Activated CD4-positive, CD25-positive, alpha-beta regulatory T cell treated with anti-CD3 and anti-CD28 coated beads, Interleukin-2, amount 50 U/mL, for 16 hours (primary cell): Measurements from ENCODE around the gene IKZF1.

Experiments
- DNase-seq: peaks from one replicate; pipeline ENCODE4 v3.0.0-alpha.2; 2020; ENCODE audit warnings: low read depth, low spot score

IKZF1 gene

DNA sequence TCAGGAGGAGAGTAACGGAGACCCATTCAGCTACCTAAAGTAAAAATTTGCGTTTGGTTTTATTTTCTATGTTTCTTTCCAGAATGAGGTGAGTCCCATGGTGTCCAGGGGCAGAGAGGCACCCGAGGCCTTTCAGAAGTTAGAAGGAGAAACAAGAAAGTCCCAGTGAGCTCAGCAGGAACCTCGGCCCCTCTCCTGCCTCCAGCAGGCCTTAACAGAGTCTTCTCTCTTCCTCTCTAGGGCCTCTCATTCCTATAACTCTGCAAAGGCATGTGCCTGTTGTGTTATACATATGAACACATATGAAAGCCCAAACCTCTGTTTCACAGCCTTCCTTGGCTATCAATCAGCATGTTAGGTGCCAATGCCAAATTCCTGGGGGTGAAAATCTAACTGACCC lies 20.8 kb upstream of the IKZF1 start:
- no peak for DNase-seq

DNA sequence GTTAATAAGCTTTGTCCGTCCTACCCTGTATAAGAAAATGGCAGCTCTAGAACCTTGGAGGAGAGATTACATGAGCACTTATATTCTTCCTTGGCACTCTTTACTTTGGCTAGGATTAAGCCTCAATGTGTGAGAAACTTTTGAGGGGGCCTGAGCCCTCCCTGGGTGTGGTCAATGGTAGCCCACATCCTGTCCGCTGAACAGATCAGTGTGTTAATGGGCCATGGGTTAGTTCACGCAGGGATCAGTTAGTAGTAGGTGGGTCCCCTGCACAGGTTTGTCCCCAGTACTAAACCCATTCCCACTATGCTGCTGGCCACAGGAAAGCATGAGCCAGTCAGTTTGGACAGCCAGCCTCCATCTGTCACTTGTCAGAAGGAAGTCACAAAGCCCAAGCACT lies 20.2 kb upstream of the IKZF1 start:
- DNase-seq = no peak

DNA sequence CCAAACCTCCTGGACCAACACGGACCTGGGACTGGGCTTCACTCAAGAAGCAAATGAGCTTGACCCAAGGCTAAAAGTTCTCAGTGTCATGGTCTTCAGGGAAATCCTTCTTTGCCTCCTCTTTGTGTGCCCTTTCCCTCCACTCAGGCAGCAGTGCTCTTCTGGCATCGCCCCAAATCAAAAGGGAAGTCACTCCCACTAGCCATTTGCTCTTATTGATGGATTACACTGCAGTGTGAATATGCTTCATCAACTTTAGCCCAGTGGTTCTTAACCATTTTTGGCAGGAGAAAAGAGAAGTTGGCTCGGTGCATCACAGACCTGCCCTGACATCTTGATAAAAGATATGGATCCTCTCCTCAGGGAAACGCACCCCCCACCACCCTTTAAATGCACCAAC lies 19.2 kb upstream of the IKZF1 start:
- no peak for DNase-seq

DNA sequence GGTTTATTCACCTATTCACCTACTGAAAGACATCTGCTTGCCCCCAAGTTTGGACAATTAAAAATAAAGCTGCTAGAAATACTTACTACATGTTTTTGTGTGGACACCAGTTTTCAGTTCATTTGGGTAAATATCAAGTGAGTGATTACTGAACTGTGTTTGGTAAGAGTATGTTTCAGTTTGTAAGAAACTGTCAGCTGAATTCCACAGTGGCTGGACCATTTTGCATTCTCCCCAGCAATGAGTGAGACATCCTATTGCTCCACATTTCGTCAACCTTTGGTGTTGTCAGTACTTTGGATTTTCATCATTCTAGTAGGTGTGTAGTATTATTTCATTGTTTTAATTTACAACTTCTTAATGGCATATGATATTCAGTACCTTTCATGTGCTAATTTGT lies 17.4 kb upstream of the IKZF1 start:
- no peak for DNase-seq

DNA sequence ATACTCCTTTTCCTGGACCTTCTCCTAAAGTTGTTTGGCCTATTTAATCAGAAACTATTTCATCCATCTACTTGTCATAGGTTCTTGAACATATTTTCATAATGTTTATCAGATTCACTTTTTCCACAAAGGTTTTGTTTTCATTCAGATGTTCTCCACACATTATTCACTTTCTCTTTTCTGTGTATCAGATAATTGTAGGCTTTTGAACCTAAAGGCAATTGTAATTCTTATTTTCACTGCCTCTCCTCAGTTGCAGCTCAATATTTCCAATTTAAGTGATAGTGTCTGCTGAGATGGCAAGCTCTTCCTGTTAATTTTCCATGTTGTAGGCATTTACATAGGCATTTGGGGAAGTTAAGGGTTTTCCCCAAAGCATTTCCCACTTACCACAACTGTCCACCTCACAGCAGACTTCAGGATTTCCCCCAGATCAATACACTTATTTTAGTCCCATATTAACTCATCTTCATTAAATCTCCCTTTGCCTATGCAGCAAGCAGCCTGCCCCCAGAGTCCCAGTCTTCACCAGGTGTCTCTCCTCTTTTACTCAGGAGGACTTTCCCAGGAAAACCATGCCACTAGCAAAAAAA lies 12.3 kb upstream of the IKZF1 start:
- DNase-seq = no peak

DNA sequence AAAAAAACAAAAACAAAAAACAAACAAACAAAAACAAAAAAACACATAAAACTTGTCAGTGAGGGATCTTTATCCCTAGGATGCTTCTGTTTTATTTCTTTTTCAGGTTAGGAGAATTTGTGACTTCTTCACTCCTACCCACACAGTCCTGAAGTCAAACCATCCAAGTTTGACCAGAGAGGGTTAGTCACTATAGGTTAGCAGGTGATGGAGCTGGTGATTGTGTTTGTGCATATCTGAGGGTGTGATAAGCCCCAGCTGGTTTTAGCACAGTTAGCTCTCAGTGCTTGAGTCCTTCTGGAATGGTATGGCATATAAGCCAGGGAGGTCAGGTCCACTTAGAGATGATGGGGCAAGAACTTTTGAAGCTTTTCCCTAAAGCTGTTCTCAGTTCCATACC lies 11.8 kb upstream of the IKZF1 start:
- DNase-seq = no peak

DNA sequence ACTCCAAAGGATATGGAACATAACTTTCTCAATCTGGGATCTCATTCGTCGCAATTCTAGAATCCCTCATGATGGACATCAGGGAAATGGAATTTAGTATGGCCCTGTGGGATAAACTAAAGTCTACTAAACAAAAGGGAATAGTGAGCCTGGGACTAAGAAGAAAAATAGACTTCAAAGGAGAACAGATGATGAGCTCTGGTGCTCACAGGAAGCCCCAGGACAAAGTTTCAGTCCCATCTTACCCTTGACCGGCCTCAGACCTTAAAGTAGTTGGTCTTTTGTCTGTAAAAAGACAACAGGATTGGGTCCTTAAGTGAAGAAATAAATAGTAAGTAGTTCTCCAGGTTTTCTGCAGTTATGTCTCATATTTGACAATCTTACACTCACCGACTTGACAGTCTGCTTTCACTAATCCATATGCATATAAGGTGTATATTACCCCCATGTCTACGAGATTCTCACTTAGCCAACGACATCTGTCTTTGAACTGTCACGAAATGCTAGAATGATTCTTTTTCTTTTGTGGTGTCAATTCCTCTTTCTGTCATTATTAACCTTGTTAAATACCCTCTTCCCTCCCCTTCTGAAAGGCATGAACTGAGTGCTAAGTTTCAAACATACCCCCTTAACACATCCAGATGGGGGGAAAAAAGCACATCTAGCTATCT lies 10.9 kb upstream of the IKZF1 start:
- no peak for DNase-seq

DNA sequence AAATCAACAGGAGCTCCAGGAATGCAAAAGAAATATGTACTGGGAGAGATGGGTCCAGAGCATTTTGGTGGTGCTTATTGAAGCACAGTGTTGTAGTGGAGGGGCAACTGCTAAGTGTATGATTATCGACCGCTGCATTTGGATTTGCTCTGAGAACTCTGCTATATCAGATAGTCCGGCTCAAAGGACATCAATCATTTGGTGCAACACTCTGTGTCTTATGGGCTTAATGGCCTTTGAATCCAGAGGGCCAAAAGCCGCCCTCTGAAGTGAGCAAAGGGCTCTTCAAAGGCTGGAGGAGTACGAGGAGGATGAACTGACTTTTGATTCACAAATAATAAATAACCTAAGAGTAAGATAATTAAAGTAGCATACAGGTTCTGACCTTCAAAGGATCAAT lies 9.4 kb upstream of the IKZF1 start:
- no peak for DNase-seq

DNA sequence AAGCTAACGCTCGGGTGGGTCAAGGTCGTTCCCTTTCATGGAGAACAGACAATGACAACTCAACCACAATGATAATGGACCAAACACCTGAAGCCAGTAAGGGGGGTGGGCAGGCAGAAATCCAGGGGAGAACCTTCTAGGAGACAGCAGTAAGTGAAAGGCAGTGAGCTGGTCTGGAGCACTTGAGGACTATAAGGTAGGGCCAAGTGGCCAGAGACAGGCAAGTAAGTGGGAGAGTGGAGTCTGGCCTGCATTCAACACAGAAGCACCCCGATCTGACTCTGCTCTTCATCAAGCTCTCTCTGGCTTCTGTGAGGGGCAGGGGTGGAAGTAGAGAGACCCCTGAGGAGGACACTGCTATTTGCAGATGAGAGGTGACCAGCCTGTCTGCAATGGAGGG lies 7.7 kb upstream of the IKZF1 start:
- DNase-seq = no peak

DNA sequence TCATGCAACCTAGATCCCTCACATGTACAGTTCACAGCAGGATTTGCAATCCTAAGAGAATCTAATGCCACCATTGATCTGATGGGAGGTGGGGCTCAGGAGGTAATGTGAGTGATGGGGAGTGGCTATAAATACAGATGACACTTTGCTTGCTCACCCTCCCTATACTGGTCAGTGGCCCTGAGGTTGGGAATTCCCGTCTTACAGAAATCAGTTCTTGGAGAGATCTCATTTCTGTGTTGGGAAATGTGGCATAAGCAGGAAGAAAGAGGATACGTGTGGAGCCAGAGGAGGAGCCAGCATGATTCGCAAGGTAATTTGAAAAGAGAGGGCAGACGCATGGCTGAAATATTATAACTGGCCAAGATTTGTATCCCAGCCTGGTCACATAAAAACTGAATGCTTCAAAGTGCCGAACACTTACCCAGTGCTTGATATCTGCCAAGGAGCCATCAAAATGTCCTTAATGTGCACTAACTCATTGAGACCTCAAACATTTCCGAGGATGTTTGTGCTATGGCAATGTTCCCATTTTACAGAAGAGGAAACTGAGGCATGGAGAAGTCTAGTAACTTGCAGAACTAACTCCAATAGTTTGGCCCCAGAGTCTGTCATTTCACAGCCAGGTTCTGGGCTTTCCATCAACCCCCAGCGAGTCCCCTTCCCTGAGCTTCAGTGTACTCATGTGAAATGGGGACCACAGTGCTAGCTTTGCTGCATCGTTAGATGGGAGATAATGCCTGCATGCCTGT lies 5.5 kb upstream of the IKZF1 start:
- no peak for DNase-seq

DNA sequence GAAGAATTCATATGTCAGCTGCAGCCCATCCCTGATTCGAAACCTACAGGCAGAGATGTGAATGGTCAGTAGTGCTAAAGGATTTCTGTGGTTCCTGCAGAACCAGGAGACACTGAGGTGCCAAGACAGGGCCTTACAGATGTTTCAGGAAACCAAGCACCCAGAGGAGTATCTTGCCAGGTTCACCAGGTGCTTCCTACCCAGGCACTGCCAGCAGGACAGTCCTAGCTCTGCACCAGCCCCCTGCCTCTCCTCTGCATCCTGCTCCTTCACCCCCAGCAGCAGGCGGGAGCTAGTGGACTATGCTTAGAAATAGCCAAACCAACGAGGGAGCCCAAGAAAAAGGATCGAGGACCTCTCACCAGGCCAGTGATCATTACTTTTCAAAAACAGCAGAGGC lies 4.2 kb upstream of the IKZF1 start:
- DNase-seq = no peak

DNA sequence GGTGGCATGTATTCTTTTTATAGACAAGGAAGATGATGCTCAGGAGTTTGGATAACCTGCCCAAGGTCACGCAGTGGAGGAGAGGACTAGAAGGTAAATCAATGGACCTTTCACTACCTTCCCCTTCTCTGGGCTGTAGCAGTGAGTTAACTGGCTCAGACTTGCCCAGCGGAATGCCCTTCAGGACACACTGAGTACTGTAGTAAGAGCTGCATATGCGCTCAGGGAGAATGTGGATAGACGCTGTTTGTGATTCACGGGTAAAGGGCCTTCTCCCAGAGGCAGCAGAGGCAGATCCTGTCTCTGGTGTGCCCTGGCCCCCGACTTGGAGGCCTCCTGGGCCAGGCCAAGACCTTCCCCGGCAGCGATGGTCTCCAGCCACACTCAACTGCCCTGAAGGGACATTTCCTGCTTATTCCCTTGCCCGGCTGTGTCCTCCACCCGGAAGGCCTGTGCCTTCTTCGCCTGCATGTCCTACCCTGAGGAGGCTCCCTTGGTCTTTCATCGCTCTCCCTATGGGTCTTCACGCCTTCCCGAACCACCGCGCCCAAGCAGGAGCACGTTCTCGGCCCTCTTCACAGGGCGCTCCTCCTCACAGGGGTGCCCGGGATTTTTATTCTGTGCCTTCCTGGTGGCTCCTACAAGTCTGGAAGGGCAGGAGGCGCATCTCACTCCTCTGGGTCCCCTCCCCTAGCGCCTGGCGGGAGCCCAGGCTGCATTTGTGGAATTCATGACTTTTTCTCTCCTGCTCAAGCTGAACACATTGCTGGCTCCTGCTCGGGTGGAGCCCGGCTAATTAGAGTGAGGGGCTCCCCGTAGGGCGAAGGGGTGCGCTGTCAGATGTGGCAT lies 1.8 kb upstream of the IKZF1 start:
- no peak for DNase-seq

DNA sequence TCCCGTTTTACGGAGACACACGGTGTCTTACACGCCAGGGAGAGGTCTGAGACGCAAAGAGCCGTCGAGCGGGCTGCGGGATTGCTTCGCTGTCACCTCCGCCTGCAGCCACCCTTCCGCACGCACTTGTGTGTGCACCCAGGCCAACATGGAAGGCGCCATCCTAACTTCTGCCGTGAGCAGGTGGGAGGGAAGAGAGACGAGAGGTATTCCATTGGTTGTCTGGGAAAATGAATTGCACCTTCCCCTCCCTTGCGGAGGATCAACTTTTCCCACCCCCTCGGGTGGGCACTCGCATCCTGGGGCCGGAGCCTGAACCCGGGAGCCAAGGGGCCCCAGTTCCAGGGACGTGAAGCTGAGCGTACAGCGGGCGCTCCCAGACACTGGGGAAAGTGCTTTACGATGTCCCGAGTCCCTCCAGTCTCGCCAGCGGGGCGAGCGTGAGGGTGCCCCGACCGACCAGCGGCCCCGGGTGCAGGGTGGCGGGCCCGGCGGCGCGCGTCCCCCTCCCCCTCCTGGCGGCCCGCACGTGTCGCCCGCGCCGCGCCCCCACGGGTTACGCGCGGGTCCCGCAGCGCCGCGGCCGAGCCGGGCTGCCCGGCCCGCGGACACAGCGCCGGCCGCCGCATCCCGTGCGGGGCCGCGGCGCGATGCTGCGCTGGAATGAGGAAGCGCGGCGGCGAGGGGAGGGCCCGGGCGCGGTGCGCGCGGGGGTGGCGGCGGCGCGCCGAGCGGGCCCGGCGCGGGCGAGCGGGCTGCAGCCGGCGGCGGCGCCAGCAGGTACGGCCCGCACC lies 984 bp upstream of the IKZF1 start:
- no peak for DNase-seq

DNA sequence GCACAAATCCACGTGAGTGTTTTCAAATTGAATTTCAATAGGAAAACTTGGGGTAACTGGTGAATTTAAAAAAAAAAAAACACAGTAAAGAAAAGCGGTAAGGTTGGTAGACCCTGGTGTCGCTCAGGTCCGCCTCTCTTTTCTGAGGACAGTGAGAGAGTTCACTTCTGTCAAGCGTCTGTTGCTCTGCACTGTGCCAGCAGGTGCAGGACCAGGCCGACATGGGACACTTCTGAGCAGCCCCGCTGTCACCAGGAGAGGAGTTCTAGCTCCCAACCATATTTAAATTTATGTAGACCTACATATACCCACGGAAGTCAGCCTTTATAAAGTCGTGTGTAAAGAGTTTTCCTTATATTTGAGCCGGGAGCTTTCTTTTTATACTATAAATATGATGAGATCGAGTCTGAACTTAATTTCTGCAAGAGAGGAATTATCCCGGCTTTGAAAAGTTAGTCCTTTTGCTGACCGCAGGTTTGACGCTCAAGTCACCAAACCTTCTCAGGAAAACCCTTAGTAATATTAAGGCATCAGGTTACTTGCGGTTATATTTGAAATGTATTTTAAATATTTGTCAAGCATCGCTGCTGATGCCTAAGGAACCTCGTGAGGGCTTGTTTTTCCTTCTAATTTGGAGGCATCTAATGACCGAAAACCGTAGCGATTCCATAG lies 531 bp downstream of the IKZF1 start:
- no peak for DNase-seq

DNA sequence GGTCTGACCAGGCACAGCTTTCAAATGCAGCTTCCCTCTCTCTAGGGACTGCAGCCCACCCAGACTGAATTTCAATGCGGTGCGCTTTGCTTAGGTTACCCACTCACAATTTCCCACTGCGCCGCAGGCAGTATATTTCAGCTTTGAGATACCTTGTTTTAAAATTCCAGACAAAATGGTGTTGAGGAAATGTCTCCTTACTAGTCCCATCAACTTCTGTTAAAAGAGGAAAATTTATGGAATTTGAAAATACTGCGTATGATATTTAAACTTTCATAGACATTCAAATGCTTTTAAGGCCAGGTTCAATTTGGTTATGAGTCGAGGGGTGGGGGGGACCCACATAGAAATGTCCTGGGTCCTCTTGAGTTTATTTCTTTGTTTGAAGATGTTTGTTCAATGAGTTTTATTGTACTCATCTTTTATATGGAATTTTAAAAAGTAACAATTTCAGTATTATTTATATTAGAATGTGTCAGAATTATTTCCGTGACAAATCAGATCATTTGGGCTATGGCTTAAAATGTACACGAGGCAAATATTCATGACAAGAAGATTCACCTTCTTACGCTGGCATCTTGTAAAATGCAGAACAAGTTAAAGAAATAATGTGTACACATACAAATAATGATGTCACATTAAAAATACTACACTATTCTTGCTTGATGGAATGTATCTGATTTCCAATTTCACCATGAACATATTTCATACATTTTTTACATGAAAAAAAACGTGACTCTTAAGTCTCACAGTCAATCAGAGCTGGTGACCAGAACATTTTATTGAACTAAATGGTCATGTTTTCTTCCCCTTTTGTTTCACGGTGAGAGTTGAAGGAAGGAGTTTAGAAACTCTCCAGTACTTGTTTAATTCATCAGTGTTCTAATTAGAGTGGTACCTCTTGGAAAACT lies 1.3 kb downstream of the IKZF1 start:
- DNase-seq = no peak

DNA sequence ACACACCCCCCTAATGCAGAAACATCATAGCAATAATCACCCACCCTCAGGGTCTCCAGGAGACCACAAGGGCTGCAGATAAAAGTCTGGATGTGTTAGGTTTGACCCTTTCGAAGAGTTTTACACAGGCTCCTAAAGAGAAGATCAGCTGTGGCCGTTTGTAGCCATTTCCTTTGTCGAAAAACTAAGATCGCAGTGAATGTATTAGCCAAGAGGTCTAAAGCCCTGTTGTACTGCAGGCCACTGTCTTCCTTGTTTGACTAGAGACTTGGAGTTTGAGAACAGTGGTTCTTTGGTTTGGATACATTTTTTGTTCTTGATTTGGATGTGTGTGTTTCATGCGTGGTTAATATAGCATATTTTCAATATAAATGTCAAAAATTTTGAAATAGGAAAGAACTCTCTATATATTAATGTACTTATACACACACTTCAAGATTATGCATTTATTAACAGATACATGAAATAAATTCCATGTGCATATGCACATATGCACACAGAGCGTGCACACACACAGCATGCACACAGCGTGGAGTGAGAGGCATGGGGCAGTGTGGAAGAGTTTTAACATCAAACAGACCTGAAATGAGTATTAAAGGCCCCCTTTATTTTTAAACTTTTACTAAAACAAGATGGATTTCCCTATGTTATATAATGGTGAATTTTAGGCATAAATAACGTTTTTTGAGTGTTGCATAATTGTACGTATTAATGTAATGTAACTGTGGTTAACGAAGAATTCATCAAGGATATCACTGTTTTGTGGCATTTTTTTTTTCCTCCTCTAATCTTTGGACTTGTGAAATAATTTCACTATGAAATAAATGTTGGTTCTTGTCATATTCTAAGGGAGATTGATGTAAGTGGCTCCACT lies 2.2 kb downstream of the IKZF1 start:
- no peak for DNase-seq

DNA sequence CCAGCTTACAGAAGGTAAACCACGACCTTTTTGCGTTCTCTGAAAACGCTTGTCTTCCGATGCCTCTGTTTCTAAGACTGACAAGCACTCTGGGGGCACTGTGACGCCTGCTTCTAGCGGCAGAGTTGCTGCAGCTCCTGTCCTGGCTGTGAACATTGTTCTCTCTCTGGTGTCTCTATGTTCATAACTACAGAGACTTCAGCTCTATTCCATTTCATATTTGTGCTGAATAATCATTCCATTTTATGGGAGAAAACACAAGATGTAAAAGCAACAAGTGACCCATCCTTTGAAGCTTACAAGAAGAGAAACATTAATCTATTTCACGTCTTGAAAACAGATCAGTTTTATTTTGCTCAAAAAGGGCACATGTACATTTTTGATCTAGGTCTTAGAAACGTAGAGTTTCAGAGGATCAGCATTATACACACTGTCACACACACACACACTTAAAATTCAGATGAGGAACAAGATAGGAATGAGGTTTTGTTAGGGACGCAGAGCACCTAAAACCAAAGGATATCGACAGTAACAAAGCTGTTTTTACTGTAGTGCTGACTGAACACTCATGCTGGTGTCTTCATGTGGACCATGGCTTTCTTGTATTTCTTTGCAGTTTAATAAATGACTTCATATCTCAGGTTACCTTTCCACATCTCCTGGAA lies 3.0 kb downstream of the IKZF1 start:
- DNase-seq = no peak

DNA sequence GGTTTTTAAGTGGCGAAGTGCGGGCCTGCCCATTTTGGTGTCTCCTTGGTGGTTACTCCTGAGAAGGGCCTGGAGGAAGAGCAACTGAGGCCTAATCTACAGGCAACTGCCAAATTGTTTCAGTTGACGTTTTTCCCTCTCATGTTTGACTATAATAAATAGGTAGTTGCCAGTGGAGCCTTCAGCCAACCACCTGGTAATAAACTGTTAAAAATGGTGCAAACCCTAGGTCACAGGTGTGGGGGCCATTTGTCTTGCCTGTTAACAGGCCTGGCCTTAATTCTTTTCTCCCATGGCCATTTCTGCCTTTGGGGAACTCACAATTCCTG lies 3.7 kb downstream of the IKZF1 start:
- no peak for DNase-seq
